DND-41 (cell line): Measurements from ENCODE around the gene PTPRC.

Source experiments
- ATAC-seq: fragments of 200-7000 bp; cut with Tn5 transposase; 3 replicates; pipeline ENCODE4 v1.9.1; 2021; ENCODE audit warnings: low read depth; ENCODE audit not compliant: insufficient read depth
- DNase-seq: peaks from one replicate; pipeline ENCODE4 v3.0.0-alpha.2; 2020
- H2AFZ ChIP-seq: 2 replicates; pipeline ENCODE4 v1.6.0; 2012; ENCODE audit warnings: low read depth, low read length
- H3K27ac ChIP-seq: 2 replicates; pipeline ENCODE4 v1.5.1; 2012; ENCODE audit warnings: low read length, inconsistent platforms
- H3K27me3 ChIP-seq: fragments of 200-600 bp; sonication (generic); 2 replicates; pipeline ENCODE4 v1.6.0; 2012; ENCODE audit warnings: low read length, mild to moderate bottlenecking, inconsistent platforms; ENCODE audit not compliant: insufficient read depth, poor library complexity
- H3K36me3 ChIP-seq: 2 replicates; pipeline ENCODE4 v1.5.1; 2012; ENCODE audit warnings: low read length, inconsistent platforms; ENCODE audit not compliant: insufficient read depth
- H3K4me1 ChIP-seq: 2 replicates; pipeline ENCODE4 v1.5.1; 2012; ENCODE audit warnings: mild to moderate bottlenecking, low read length; ENCODE audit not compliant: insufficient read depth
- H3K4me2 ChIP-seq: 2 replicates; pipeline ENCODE4 v1.6.0; 2012; ENCODE audit warnings: mild to moderate bottlenecking, moderate library complexity, low read length, inconsistent platforms; ENCODE audit not compliant: insufficient read depth
- H3K4me3 ChIP-seq, 2 experiments: fragments of 200-600 bp in 1 of 2; shearing (Covaris generic) in 1 of 2; 2 replicates each; pipeline ENCODE4 v1.5.1; 2012 to 2016; ENCODE audit warnings: inconsistent platforms in 2 of 2, low read length in 2 of 2, mild to moderate bottlenecking in 2 of 2, low read depth in 1 of 2, moderate library complexity in 1 of 2
- H3K79me2 ChIP-seq: 2 replicates; pipeline ENCODE4 v1.6.0; 2012; ENCODE audit warnings: low read length, inconsistent platforms; ENCODE audit not compliant: insufficient read depth
- H3K9ac ChIP-seq: 2 replicates; pipeline ENCODE4 v1.6.0; 2012; ENCODE audit warnings: low read depth, mild to moderate bottlenecking, inconsistent platforms, low read length, moderate library complexity
- H3K9me3 ChIP-seq: 2 replicates; pipeline ENCODE4 v1.5.1; 2012; ENCODE audit warnings: low read length, moderate library complexity, mild to moderate bottlenecking, inconsistent platforms; ENCODE audit not compliant: insufficient read depth, severe bottlenecking
- H4K20me1 ChIP-seq: 2 replicates; pipeline ENCODE4 v1.6.0; 2012; ENCODE audit warnings: low read length; ENCODE audit not compliant: insufficient read depth
- CTCF ChIP-seq: IDR thresholded peaks from 2 replicates; pipeline ENCODE4 v1.5.1; 2012; ENCODE audit warnings: borderline replicate concordance, low read length, moderate library complexity, mild to moderate bottlenecking; ENCODE audit not compliant: poor library complexity, severe bottlenecking; ENCODE audit errors: extremely low read depth
- EZH2 ChIP-seq: IDR thresholded peaks from 3 replicates; pipeline ENCODE4 v1.6.1; 2012; ENCODE audit warnings: borderline replicate concordance, low read depth, mild to moderate bottlenecking, moderate library complexity, low read length, inconsistent platforms; ENCODE audit not compliant: severe bottlenecking

Gene PTPRC

GRCh38 chr1:198656500-198656932 is 17.7 kb downstream of the PTPRC start:
- ATAC-seq = peak; percentile 90
- H4K20me1 ChIP-seq = no peaks in the 10 kb centered on the region
- H3K9me3 ChIP-seq = no peaks in the 10 kb centered on the region
- H3K4me2 ChIP-seq = peak overlapping the region; percentile 63
- peak overlapping the region in 1 of 2 experiments; percentile 53; a peak in 2 of 4 replicates for H3K4me3 ChIP-seq
- peak overlapping the region; percentile 90 for H3K27ac ChIP-seq
- peaks cover 83% of the 10 kb centered on the region for H3K4me1 ChIP-seq
- peak overlapping the region; percentile 56 for H3K9ac ChIP-seq
- H3K27me3 ChIP-seq = no peaks in the 10 kb centered on the region
- peaks cover 76% of the 10 kb centered on the region for H3K79me2 ChIP-seq
- peak overlapping the region; percentile 63 for H2AFZ ChIP-seq
- H3K36me3 ChIP-seq = no peaks in the 10 kb centered on the region
- DNase-seq = peak; percentile 82
- TF ChIP-seq CTCF (no peak), EZH2 (no peak)

GRCh38 chr1:198657550-198658064 is 18.8 kb downstream of the PTPRC start:
- ATAC-seq = no peak
- TF ChIP-seq CTCF (no peak), EZH2 (no peak)
- Histone ChIP-seq H3K27ac (peak overlapping the region; percentile 90), H3K4me1 (peaks cover 73% of the 10 kb centered on the region), H3K79me2 (peaks cover 73% of the 10 kb centered on the region), H2AFZ (0 out of 2 replicates have a peak overlapping the region, but pooled peaks have one; percentile 21), H3K27me3 (no peaks in the 10 kb centered on the region), H3K36me3 (no peaks in the 10 kb centered on the region), H3K4me2 (peak overlapping the region; percentile 63), H3K9me3 (no peaks in the 10 kb centered on the region), H3K9ac (peak overlapping the region; percentile 56), H4K20me1 (no peaks in the 10 kb centered on the region), H3K4me3 (no peak overlapping the region; a peak in 1 of 4 replicates)
- DNase-seq = no peak

GRCh38 chr1:198660341-198661261 is 21.8 kb downstream of the PTPRC start:
- Histone ChIP-seq H3K79me2 (peaks cover 66% of the 10 kb centered on the region), H3K36me3 (no peaks in the 10 kb centered on the region), H3K27me3 (no peaks in the 10 kb centered on the region), H2AFZ (no peak overlapping the region), H4K20me1 (no peaks in the 10 kb centered on the region), H3K9me3 (no peaks in the 10 kb centered on the region), H3K4me1 (peaks cover 65% of the 10 kb centered on the region), H3K27ac (peak overlapping the region; percentile 53), H3K4me3 (no peak overlapping the region), H3K4me2 (no peak overlapping the region), H3K9ac (no peak overlapping the region)
- TF ChIP-seq CTCF (no peak), EZH2 (no peak)
- DNase-seq (no peak), ATAC-seq (no peak)
